ENCODE measurements around the gene FOXN3. TPM values are rescaled to one million over a fixed set of nuclear protein-coding genes. Genes with fewer than 3 reads are reported as not detected.
"Not testable (repeated sequence)": the region's sequence is repeated elsewhere in the genome, so short reads cannot be mapped to it uniquely, and the experiment has no call there.

FOXN3 gene
- total RNA-seq, 2 experiments from 2014 or later: 92.2 to 94.4 TPM

DNA sequence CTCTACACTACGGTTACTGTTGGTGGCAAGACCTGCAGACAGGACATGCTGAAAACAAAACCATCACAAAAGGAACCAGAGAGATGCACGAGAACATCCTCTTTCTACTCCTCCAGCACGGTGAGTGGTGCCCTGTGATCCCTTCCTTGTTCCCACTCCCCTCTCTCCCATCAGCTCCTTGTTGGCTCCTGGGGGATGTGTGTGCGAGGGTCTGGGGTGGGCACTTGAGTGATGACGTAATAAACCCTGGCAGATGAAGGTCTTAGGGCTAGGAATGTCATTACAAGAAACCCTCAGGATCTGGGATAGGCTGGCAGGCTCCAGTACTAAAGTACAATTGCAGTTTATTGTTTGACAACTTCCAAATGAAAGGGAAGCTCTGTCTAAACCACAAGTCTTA lies 261.5 kb downstream of the FOXN3 start:
- ChIA-PET POLR2A (no interaction called here), CTCF (no interaction called here)
- H3K36me3 Mint-ChIP-seq (ENCODE audit: low read depth): peaks cover 2% of the 10 kb centered on the region
- H3K27ac Mint-ChIP-seq: no peak overlapping the region
- no peaks in the 10 kb centered on the region for H3K4me1 Mint-ChIP-seq
- H3K9me3 Mint-ChIP-seq: peaks cover 7% of the 10 kb centered on the region
- no peak overlapping the region for H3K4me3 Mint-ChIP-seq
- H3K27me3 Mint-ChIP-seq: no peaks in the 10 kb centered on the region
- DNase-seq: no peak

DNA sequence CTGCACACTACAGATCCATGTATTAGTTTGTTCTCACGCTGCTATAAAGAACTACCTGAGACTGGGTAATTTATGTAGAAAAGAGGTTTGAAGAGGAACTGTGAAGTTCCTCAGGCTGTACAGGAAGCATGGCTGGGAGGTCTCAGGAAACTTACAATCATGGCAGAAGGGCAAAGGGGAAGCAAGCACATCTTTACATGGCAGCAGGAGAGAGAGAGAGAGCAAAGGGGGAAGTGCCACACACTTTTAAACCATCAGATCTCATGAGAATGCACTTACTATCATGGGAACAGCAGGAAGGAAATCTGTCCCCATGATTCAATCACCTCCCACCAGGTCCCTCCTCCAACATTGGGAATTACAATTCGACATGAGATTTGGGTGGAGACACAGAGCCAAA lies 265.3 kb downstream of the FOXN3 start:
- H3K9me3 Mint-ChIP-seq, H3K4me1 Mint-ChIP-seq, H3K27ac Mint-ChIP-seq: not testable (repeated sequence)

GRCh38 chr14:89146274-89146673 lies 270.8 kb downstream of the FOXN3 start:
- POLR2A ChIA-PET: no interaction called here

More for the DNA sequence above, 265.3 kb downstream of the FOXN3 start:
- H3K36me3 Mint-ChIP-seq (ENCODE audit: low read depth); H3K27me3 Mint-ChIP-seq; H3K4me3 Mint-ChIP-seq; DNase-seq; POLR2A ChIA-PET: not testable (repeated sequence)
- CTCF ChIA-PET: interaction anchor here (0.7 kb wide), 1 partner anchor 808 kb away, joined by 3 read pairs; no protein-coding TSS in a partner anchor

DNA sequence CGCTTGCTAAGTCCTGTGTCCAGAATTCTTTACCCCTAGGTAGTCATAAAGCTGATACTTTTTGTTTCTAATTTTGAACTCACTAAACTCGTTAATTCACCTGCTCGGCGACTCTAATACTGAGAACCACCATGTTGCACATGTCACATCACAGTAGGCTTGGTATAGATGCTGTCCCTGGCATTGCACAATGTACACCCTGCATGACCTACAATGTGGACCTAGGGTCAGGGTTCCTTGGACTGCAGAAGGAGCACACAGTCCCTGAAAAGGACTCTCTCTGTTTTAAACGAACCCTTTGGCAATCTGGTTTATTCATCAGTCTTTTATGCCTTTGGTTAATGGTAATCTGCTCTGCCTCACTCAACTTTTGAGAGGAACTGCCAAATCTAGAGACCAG lies 272.4 kb downstream of the FOXN3 start:
- ChIA-PET CTCF (interaction anchor here (0.6 to 1.1 kb wide), 2 partner anchors 10 to 1486 kb away, joined by 4 read pairs; no protein-coding TSS in a partner anchor), POLR2A (no interaction called here)
- no peak overlapping the region for H3K4me3 Mint-ChIP-seq

More at GRCh38 chr14:89146274-89146673, 270.8 kb downstream of the FOXN3 start:
- Mint-ChIP-seq H3K27me3 (no peaks in the 10 kb centered on the region), H3K9me3 (no peaks in the 10 kb centered on the region), H3K4me1 (no peaks in the 10 kb centered on the region), H3K4me3 (no peak overlapping the region), H3K36me3 (ENCODE audit: low read depth) (no peaks in the 10 kb centered on the region), H3K27ac (no peak overlapping the region)
- DNase-seq: no peak
- CTCF ChIA-PET: no interaction called here

DNA sequence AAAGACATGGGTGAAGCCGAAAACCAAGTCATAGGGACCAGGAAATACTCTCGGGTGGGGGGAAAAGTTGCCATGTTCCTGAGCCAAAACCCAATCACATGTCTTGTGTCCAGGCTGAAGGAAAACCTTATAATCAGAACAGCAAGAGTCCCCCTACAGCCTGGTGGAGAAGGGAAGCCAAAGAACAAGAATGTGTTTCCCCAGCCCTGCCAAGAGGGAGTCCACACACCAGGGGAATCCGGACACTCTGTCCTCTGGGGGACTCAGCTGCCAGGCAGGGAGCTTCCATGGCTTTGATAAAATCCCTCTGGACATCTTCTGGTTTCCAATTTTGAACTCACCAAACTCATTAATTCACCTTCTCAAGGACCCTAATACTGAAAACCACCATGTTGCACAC lies 273.0 kb downstream of the FOXN3 start:
- no peaks in the 10 kb centered on the region for H3K27me3 Mint-ChIP-seq
- ChIA-PET POLR2A (no interaction called here), CTCF (interaction anchor here (1.1 kb wide), 1 partner anchor 11 kb away, joined by 4 read pairs; no protein-coding TSS in a partner anchor)
- no peak overlapping the region for H3K27ac Mint-ChIP-seq
- H3K4me3 Mint-ChIP-seq: no peak overlapping the region
- H3K4me1 Mint-ChIP-seq: no peaks in the 10 kb centered on the region
- DNase-seq: no peak
- H3K9me3 Mint-ChIP-seq: no peaks in the 10 kb centered on the region
- no peaks in the 10 kb centered on the region for H3K36me3 Mint-ChIP-seq (ENCODE audit: low read depth)

More for the DNA sequence above, 272.4 kb downstream of the FOXN3 start:
- H3K36me3 Mint-ChIP-seq (ENCODE audit: low read depth): no peaks in the 10 kb centered on the region
- H3K27ac Mint-ChIP-seq: no peak overlapping the region
- H3K4me1 Mint-ChIP-seq: no peaks in the 10 kb centered on the region
- H3K9me3 Mint-ChIP-seq: no peaks in the 10 kb centered on the region
- no peaks in the 10 kb centered on the region for H3K27me3 Mint-ChIP-seq
- DNase-seq: no peak

- no peaks in the 10 kb centered on the region for H3K36me3 Mint-ChIP-seq (ENCODE audit: low read depth)
- no peaks in the 10 kb centered on the region for H3K4me1 Mint-ChIP-seq
- no peak for DNase-seq
- H3K9me3 Mint-ChIP-seq: no peaks in the 10 kb centered on the region
- no peaks in the 10 kb centered on the region for H3K27me3 Mint-ChIP-seq
- ChIA-PET POLR2A (no interaction called here), CTCF (no interaction called here)
- no peak overlapping the region for H3K27ac Mint-ChIP-seq
- no peak overlapping the region for H3K4me3 Mint-ChIP-seq
Observed at GRCh38 chr14:89143595-89143994, 273.4 kb downstream of the FOXN3 start.

DNA sequence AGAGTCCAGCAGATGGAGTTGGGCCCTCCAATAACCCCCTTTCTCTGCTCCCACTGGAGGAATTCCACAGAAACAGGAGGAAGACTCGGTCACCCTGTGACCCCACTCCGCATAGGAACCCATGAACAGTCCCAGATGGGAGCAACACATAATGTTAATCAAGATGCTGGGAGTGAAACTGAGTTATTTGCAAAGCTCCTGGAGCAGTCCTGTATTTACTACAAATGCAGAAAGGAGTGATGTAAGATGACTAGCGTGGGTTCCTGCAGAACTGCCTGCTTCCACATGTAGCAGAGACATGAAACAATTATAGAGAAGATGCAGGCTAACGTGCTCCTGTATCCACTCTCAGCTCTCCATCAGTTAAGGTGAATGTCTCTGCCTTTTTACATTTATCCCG lies 274.7 kb downstream of the FOXN3 start:
- Mint-ChIP-seq H3K4me3 (no peak overlapping the region), H3K4me1 (no peaks in the 10 kb centered on the region), H3K27me3 (no peaks in the 10 kb centered on the region), H3K27ac (no peak overlapping the region), H3K36me3 (ENCODE audit: low read depth) (no peaks in the 10 kb centered on the region), H3K9me3 (peaks cover 2% of the 10 kb centered on the region)
- POLR2A ChIA-PET: no interaction called here
- CTCF ChIA-PET: no interaction called here
- DNase-seq: no peak

GRCh38 chr14:89141862-89142261 lies 275.2 kb downstream of the FOXN3 start:
- ChIA-PET CTCF (no interaction called here), POLR2A (no interaction called here)
- Mint-ChIP-seq H3K36me3 (ENCODE audit: low read depth) (no peaks in the 10 kb centered on the region), H3K9me3 (peaks cover 5% of the 10 kb centered on the region), H3K27me3 (no peaks in the 10 kb centered on the region), H3K4me3 (no peak overlapping the region), H3K4me1 (no peaks in the 10 kb centered on the region), H3K27ac (no peak overlapping the region)
- no peak for DNase-seq

DNA sequence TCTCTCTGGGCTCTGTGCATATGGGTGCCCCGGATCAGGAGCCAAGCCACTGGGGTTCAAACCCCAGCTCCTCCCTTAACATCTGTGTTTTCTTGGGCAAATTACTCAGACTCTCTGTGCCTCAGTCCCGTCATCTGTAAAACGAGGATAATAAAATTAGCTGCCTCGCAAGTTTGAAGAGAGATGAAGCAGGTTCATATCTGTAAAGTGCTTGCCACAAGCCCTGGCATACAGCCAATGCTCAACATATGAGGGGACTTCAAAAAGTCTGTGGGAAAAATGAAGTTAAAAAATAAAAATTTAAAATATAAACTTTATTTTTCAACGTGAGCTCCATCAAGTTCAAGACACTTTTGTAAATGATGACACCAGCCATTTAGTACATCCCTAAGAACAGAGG lies 276.7 kb downstream of the FOXN3 start:
- Mint-ChIP-seq H3K36me3 (ENCODE audit: low read depth) (no peaks in the 10 kb centered on the region), H3K9me3 (peaks cover 18% of the 10 kb centered on the region), H3K27me3 (no peaks in the 10 kb centered on the region), H3K4me3 (no peak overlapping the region), H3K27ac (no peak overlapping the region), H3K4me1 (no peaks in the 10 kb centered on the region)
- DNase-seq: no peak
- CTCF ChIA-PET: no interaction called here
- POLR2A ChIA-PET: interaction anchor here (0.6 kb wide), 1 partner anchor 75 kb away, joined by 4 read pairs; no protein-coding TSS in a partner anchor

GRCh38 chr14:89139404-89140247 lies 277.4 kb downstream of the FOXN3 start:
- ChIA-PET POLR2A (no interaction called here), CTCF (no interaction called here)
- DNase-seq: no peak
- H3K27ac Mint-ChIP-seq: no peak overlapping the region
- no peaks in the 10 kb centered on the region for H3K4me1 Mint-ChIP-seq
- H3K9me3 Mint-ChIP-seq: peaks cover 20% of the 10 kb centered on the region
- H3K36me3 Mint-ChIP-seq (ENCODE audit: low read depth): no peaks in the 10 kb centered on the region
- no peak overlapping the region for H3K4me3 Mint-ChIP-seq
- no peaks in the 10 kb centered on the region for H3K27me3 Mint-ChIP-seq

DNA sequence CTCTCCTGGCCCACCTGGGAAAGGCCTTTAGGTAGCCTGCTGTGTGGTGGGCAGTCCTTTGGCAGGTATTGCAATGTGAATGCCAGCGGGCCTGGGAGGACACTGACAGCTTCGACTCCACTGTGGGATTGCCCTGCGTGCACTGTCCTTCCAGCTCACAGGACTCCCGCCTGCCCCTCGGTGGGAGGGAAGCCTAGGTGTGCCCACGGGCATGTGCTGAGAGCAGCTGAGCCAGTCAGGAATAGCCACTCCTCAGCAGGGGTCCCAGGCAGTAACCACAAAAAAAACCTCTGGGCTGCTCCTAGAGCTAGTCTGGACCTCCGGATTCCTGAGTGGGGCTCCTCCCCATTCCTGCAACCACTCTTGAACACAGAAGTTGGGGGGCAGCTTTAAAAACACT lies 278.2 kb downstream of the FOXN3 start:
- ChIA-PET POLR2A (no interaction called here), CTCF (no interaction called here)
- H3K4me1 Mint-ChIP-seq: no peaks in the 10 kb centered on the region
- no peak for DNase-seq
- no peaks in the 10 kb centered on the region for H3K27me3 Mint-ChIP-seq
- H3K4me3 Mint-ChIP-seq: no peak overlapping the region
- no peaks in the 10 kb centered on the region for H3K36me3 Mint-ChIP-seq (ENCODE audit: low read depth)
- peaks cover 20% of the 10 kb centered on the region for H3K9me3 Mint-ChIP-seq
- H3K27ac Mint-ChIP-seq: no peak overlapping the region

GRCh38 chr14:89137526-89138163 lies 279.4 kb downstream of the FOXN3 start:
- DNase-seq: no peak
- Mint-ChIP-seq H3K4me1 (no peaks in the 10 kb centered on the region), H3K27ac (no peak overlapping the region), H3K36me3 (ENCODE audit: low read depth) (no peaks in the 10 kb centered on the region), H3K27me3 (no peaks in the 10 kb centered on the region), H3K9me3 (peaks cover 20% of the 10 kb centered on the region), H3K4me3 (no peak overlapping the region)
- ChIA-PET POLR2A (no interaction called here), CTCF (no interaction called here)

DNA sequence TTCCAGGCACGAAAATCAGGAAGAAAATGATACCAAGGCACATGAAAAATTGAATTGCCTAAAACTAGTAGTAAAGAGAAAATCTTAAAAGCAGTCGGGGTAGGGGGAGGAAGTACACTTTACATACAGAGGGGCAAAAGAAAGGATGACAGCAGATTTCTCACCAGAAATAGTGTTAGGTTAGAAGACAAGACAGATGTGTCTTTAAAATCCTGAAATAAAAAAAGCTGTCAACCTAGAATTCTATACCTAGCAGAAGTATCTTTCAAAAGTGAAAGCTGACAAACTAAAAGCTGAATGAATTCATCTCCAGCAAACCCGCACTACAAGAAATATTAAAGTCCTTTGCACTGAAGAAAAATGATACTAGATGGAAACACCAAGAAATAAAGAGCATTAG lies 280.4 kb downstream of the FOXN3 start:
- peaks cover 20% of the 10 kb centered on the region for H3K9me3 Mint-ChIP-seq
- CTCF ChIA-PET: no interaction called here

More for the DNA sequence above, 280.4 kb downstream of the FOXN3 start:
- no peak overlapping the region for H3K4me3 Mint-ChIP-seq
- no peak overlapping the region for H3K27ac Mint-ChIP-seq
- H3K36me3 Mint-ChIP-seq (ENCODE audit: low read depth): no peaks in the 10 kb centered on the region
- no peaks in the 10 kb centered on the region for H3K27me3 Mint-ChIP-seq
- no peaks in the 10 kb centered on the region for H3K4me1 Mint-ChIP-seq
- DNase-seq: no peak
- POLR2A ChIA-PET: no interaction called here
